Smooth muscle cell (in vitro differentiated cells): ENCODE data around the gene ZNF148. TPM values are rescaled to one million over a fixed set of nuclear protein-coding genes. Genes with fewer than 3 reads are reported as not detected.

Source experiments
- DNase-seq: peaks from one replicate; lab custom pipeline; 2025; ENCODE audit not compliant: unreplicated experiment; lab: John Stamatoyannopoulos, UW
- H2AFZ ChIP-seq: fragments of 200-600 bp; sonication (generic); 2 replicates; pipeline ENCODE4 v1.6.0; 2016; ENCODE audit warnings: antibody characterized with exemption, low read depth, mild to moderate bottlenecking
- H3F3A ChIP-seq: fragments of 200-600 bp; sonication (generic); 2 replicates; pipeline ENCODE4 v1.6.0; 2017; ENCODE audit warnings: antibody characterized with exemption, low read depth
- H3K27ac ChIP-seq: fragments of 200-600 bp; sonication (generic); 2 replicates; pipeline ENCODE4 v1.5.1; 2016; ENCODE audit warnings: low read depth, mild to moderate bottlenecking
- H3K27me3 ChIP-seq: fragments of 200-600 bp; sonication (generic); 2 replicates; pipeline ENCODE4 v1.6.1; 2016; ENCODE audit warnings: low read depth, mild to moderate bottlenecking
- H3K36me3 ChIP-seq: fragments of 200-600 bp; sonication (generic); 2 replicates; pipeline ENCODE4 v1.5.1; 2016; ENCODE audit warnings: low read depth
- H3K4me1 ChIP-seq: fragments of 200-600 bp; sonication (generic); 2 replicates; pipeline ENCODE4 v1.5.1; 2016; ENCODE audit warnings: low read depth
- H3K4me2 ChIP-seq: fragments of 200-600 bp; sonication (generic); 2 replicates; pipeline ENCODE4 v1.6.0; 2016; ENCODE audit warnings: mild to moderate bottlenecking
- H3K4me3 ChIP-seq: fragments of 200-600 bp; sonication (generic); 2 replicates; pipeline ENCODE4 v1.5.1; 2016; ENCODE audit warnings: mild to moderate bottlenecking
- H3K79me2 ChIP-seq: fragments of 200-600 bp; sonication (generic); 2 replicates; pipeline ENCODE4 v1.6.0; 2016; ENCODE audit warnings: low read depth, mild to moderate bottlenecking
- H3K9ac ChIP-seq: fragments of 200-600 bp; sonication (generic); 2 replicates; pipeline ENCODE4 v1.6.0; 2016; ENCODE audit warnings: low read depth
- H3K9me3 ChIP-seq: fragments of 200-600 bp; sonication (generic); replicated peaks from 2 replicates; pipeline ENCODE4 v1.5.1; 2016; ENCODE audit warnings: low read depth
- H4K20me1 ChIP-seq: fragments of 200-600 bp; sonication (generic); 2 replicates; pipeline ENCODE4 v1.6.0; 2016; ENCODE audit warnings: low read depth
- CTCF ChIP-seq: fragments of 200-600 bp; sonication (generic); IDR thresholded peaks from 2 replicates; pipeline ENCODE4 v1.5.1; 2017; ENCODE audit warnings: borderline replicate concordance, mild to moderate bottlenecking, antibody characterized with exemption; ENCODE audit not compliant: insufficient read depth, poor library complexity, severe bottlenecking
- WGBS: methylation state at CpG from one replicate; pipeline ENCODE4 v1.1.7; 2016; ENCODE audit warnings: low lambda C conversion rate; 5-methylcytosine and 5-hydroxymethylcytosine counted together
- polyA plus RNA-seq: library from polyadenylated mRNA; unstranded; fragments of >200 nt; fragmentation: Nextera tagmentation; extraction: Ambion mirVana; gene quantifications from 2 replicates; pipeline ENCODE4 v1.2.1, GENCODE V29; 2016
- total RNA-seq: library from RNA; depleted of rRNA; stranded (reverse); fragments of >200 nt; gene quantifications from 2 replicates; pipeline ENCODE4 v1.2.3, GENCODE V29; 2014

The ZNF148 gene
- total and polyA plus RNA-seq, 2 experiments from 2014 or later, result 23.6 to 27.7 TPM

DNA sequence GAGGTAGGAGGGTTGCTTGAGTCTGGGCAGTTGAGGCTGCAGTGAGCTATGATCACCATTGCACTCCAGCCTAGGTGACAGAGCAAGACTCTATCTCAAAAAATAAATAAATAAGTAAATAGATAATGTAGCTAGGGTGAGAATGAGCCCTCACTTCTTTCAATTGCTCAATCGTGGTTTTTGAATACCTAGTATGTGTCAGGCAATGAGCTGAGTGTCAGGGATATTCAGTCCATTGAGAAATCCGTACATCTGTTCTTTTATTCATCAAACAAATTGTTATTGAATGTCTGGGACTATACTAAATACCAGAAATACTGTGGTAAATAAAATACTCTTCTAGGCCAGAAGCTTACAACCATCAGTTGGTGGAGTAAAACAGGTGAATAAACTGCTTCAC lies 6.2 kb upstream of the ZNF148 start:
- WGBS, result 91% methylated on average over 2 of the region's 2 CpGs
- Histone ChIP-seq H3K36me3 (no peaks in the 10 kb centered on the region), H4K20me1 (no peaks in the 10 kb centered on the region), H3K9me3 (no peaks in the 10 kb centered on the region), H3K4me2 (no peak overlapping the region), H3F3A (no peaks in the 10 kb centered on the region), H3K9ac (no peak overlapping the region), H3K79me2 (peaks cover under 1% of the 10 kb centered on the region), H2AFZ (no peak overlapping the region), H3K4me1 (peaks cover under 1% of the 10 kb centered on the region), H3K27ac (no peak overlapping the region), H3K4me3 (no peak overlapping the region), H3K27me3 (no peaks in the 10 kb centered on the region)
- TF ChIP-seq CTCF, result no peak
- DNase-seq, result no peak

DNA sequence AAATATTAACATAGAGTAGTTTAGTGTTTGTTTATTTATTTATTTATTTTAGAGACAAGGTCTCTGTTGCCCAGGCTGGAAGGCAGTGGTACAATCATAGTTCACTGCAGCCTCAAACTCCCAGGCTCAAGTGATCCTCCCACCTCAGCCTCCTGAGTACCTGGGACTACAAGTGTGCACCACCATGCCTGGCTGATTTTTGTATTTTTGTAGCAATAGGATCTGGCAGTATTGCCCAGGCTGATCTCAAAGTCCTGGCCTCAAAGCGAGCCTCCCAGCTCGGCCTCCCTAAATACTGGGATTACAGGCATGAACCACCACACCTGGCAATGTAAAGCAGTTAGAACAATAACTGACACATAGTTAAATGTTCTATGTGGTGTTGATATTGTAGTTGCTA lies 4.4 kb upstream of the ZNF148 start:
- peaks cover 16% of the 10 kb centered on the region for H3K79me2 ChIP-seq
- H3K4me1 ChIP-seq, result peaks cover 5% of the 10 kb centered on the region
- H4K20me1 ChIP-seq, result no peaks in the 10 kb centered on the region
- H3K36me3 ChIP-seq, result no peaks in the 10 kb centered on the region
- no peak overlapping the region for H3K4me2 ChIP-seq
- no peak overlapping the region for H3K9ac ChIP-seq
- H3K27ac ChIP-seq, result no peak overlapping the region
- no peak for DNase-seq
- no peak overlapping the region for H3K4me3 ChIP-seq
- WGBS, result 96% methylated on average over 2 of the region's 2 CpGs
- H3K9me3 ChIP-seq, result no peaks in the 10 kb centered on the region
- no peaks in the 10 kb centered on the region for H3F3A ChIP-seq
- no peaks in the 10 kb centered on the region for H3K27me3 ChIP-seq
- H2AFZ ChIP-seq, result no peak overlapping the region
- TF ChIP-seq CTCF, result no peak

GRCh38 chr3:125378762-125379161 lies 3.6 kb upstream of the ZNF148 start:
- no peak overlapping the region for H3K4me2 ChIP-seq
- peaks cover 23% of the 10 kb centered on the region for H3K79me2 ChIP-seq
- H3K4me1 ChIP-seq, result peaks cover 10% of the 10 kb centered on the region
- no peaks in the 10 kb centered on the region for H3F3A ChIP-seq
- H3K9ac ChIP-seq, result no peak overlapping the region
- WGBS, result 93% methylated on average over 2 of the region's 2 CpGs
- TF ChIP-seq CTCF, result no peak
- no peaks in the 10 kb centered on the region for H3K36me3 ChIP-seq
- no peaks in the 10 kb centered on the region for H3K9me3 ChIP-seq
- H3K4me3 ChIP-seq, result no peak overlapping the region
- DNase-seq, result no peak
- H2AFZ ChIP-seq, result no peak overlapping the region
- H3K27me3 ChIP-seq, result no peaks in the 10 kb centered on the region
- H4K20me1 ChIP-seq, result peaks cover under 1% of the 10 kb centered on the region
- no peak overlapping the region for H3K27ac ChIP-seq

DNA sequence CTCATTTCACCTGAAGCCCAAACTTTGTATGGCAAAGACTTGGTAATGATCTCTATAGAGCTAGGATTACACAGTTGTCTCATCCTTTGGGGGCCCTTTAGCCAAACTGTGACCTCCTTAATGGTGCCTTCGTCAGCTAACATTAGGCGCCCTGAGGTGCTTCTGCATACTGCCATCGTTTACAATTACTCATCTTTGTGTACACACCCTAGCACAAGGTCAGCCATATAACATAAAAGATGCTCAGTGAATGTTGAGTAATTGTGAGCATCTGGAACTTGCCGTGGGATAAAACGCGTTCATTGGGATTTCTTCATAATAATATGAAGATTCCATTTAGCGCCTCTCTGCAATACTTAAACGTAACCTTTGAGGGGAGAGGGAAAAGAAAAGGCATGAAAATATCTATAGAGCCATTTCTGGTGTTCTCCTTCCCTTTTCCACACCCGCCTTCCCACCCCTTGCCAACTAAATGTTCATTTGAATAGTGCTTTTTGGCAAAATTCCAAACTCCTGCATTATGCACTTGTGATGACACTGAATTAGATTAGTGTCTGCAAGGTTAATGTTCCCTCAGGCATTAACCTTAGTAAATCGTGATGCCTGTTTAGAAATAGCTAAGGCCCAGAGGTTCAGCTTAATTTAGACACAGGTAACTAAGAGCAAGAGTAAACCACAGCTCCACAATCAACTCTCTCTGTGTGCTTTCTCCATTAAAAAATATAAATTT lies 990 bp upstream of the ZNF148 start:
- 70% methylated on average over 10 of the region's 10 CpGs for WGBS
- Histone ChIP-seq H3K4me1 (peaks cover 15% of the 10 kb centered on the region), H3K9me3 (no peaks in the 10 kb centered on the region), H3K27ac (peak overlapping the region; percentile 75), H2AFZ (peak overlapping the region; percentile 89), H3K4me3 (peak overlapping the region; percentile 66), H3K4me2 (peak overlapping the region; percentile 89), H4K20me1 (peaks cover 25% of the 10 kb centered on the region), H3K9ac (peak overlapping the region; percentile 82), H3K36me3 (no peaks in the 10 kb centered on the region), H3F3A (no peaks in the 10 kb centered on the region), H3K79me2 (peaks cover 49% of the 10 kb centered on the region), H3K27me3 (no peaks in the 10 kb centered on the region)
- TF ChIP-seq CTCF, result no peak
- no peak for DNase-seq
